C1 segment of cervical spinal cord (tissue), 14 donors: ENCODE results near the gene UBE2QL1.

Experiments used
- DNase-seq, 14 donors: peaks; one replicate each; lab custom pipeline; 2025; lab: John Stamatoyannopoulos, UW

The UBE2QL1 gene

GRCh38 chr5:6454628-6455053 lies 6.0 kb downstream of the UBE2QL1 start:
- DNase-seq = peak in 1 of 14 donors; percentile 62

- no peak for DNase-seq
These were observed 7.0 kb downstream of the UBE2QL1 start for GRCh38 chr5:6455571-6456200.

GRCh38 chr5:6456766-6457370 lies 8.2 kb downstream of the UBE2QL1 start:
- no peak for DNase-seq

- peak in 1 of 14 donors; percentile 12 for DNase-seq
These were observed 8.9 kb downstream of the UBE2QL1 start for GRCh38 chr5:6457592-6457991.

- DNase-seq = peak in 1 of 14 donors; percentile 24
These were observed 10.2 kb downstream of the UBE2QL1 start for GRCh38 chr5:6458833-6459232.

- DNase-seq = no peak
These were observed 11.2 kb downstream of the UBE2QL1 start for GRCh38 chr5:6459896-6460295.

GRCh38 chr5:6461006-6461405 lies 12.3 kb downstream of the UBE2QL1 start:
- peak in 1 of 14 donors; percentile 87 for DNase-seq

- no peak for DNase-seq
These were observed 13.4 kb downstream of the UBE2QL1 start for GRCh38 chr5:6461793-6462650.

- no peak for DNase-seq
These were observed 14.0 kb downstream of the UBE2QL1 start for GRCh38 chr5:6462671-6463070.

- DNase-seq = peak in 1 of 14 donors; percentile 33
These were observed 15.8 kb downstream of the UBE2QL1 start for GRCh38 chr5:6464441-6464840.

GRCh38 chr5:6465831-6466790 lies 17.5 kb downstream of the UBE2QL1 start:
- no peak for DNase-seq

- DNase-seq = peak in 1 of 14 donors; percentile 45
These were observed 18.4 kb downstream of the UBE2QL1 start for GRCh38 chr5:6466975-6467567.

GRCh38 chr5:6467591-6467990 lies 18.9 kb downstream of the UBE2QL1 start:
- DNase-seq = no peak

- DNase-seq = peak in 1 of 14 donors; percentile 37
These were observed 19.4 kb downstream of the UBE2QL1 start for GRCh38 chr5:6468104-6468503.

GRCh38 chr5:6468870-6469269 lies 20.2 kb downstream of the UBE2QL1 start:
- no peak for DNase-seq

- no peak for DNase-seq
These were observed 21.2 kb downstream of the UBE2QL1 start for GRCh38 chr5:6469836-6470235.

- DNase-seq = no peak
These were observed 22.0 kb downstream of the UBE2QL1 start for GRCh38 chr5:6470672-6471071.

- DNase-seq = no peak
These were observed 22.6 kb downstream of the UBE2QL1 start for GRCh38 chr5:6471252-6471651.

- peak in 1 of 14 donors; percentile 59 for DNase-seq
These were observed 24.1 kb downstream of the UBE2QL1 start for GRCh38 chr5:6472792-6473191.

GRCh38 chr5:6473284-6473683 lies 24.6 kb downstream of the UBE2QL1 start:
- peak in 1 of 14 donors; percentile 68 for DNase-seq
